WTC11 (cell line): ENCODE measurements around the gene AFAP1L1. TPM values are rescaled to one million over a fixed set of nuclear protein-coding genes. Genes with fewer than 3 reads are reported as not detected.

ENCODE experiments used
- ATAC-seq: fragments of 200-7000 bp; cut with Tn5 transposase; 2 replicates; pipeline ENCODE4 v1.10.0; 2021; ENCODE audit warnings: mild to moderate bottlenecking, moderate library complexity
- CTCF ChIA-PET: fragments of 300-600 bp; sonication (Branson Sonifier 250); formaldehyde crosslinking; loops from one replicate; lab custom pipeline; 2021; ENCODE audit warnings: antibody characterized with exemption; lab: Charles Lee
- POLR2A ChIA-PET: fragments of 350-600 bp; sonication (Branson Sonifier 250); formaldehyde crosslinking; loops from one replicate; lab custom pipeline; 2021; ENCODE audit warnings: antibody characterized with exemption; lab: Charles Lee
- DNase-seq: peaks from one replicate; pipeline ENCODE4 v3.0.0; 2021; ENCODE audit warnings: low spot score
- H3K27ac Mint-ChIP-seq: 2 replicates; pipeline ENCODE4 v1.8.0; 2021; ENCODE audit warnings: mixed read lengths
- H3K27me3 Mint-ChIP-seq: 2 replicates; pipeline ENCODE4 v1.8.0; 2021; ENCODE audit warnings: low read depth, mild to moderate bottlenecking, moderate library complexity, mixed read lengths
- H3K36me3 Mint-ChIP-seq: 2 replicates; pipeline ENCODE4 v1.8.0; 2021; ENCODE audit warnings: mixed read lengths
- H3K4me1 Mint-ChIP-seq: 2 replicates; pipeline ENCODE4 v1.8.0; 2022; ENCODE audit warnings: mixed read lengths
- H3K4me3 Mint-ChIP-seq: 2 replicates; pipeline ENCODE4 v1.8.0; 2021; ENCODE audit warnings: mild to moderate bottlenecking, moderate library complexity, mixed read lengths
- H3K9me3 Mint-ChIP-seq: 2 replicates; pipeline ENCODE4 v1.8.0; 2021; ENCODE audit warnings: mixed read lengths
- ATF2 ChIP-seq: sonication (generic); formaldehyde crosslinking; IDR thresholded peaks from 2 replicates; pipeline ENCODE4 v1.8.1; 2022; ENCODE audit warnings: low read depth, missing genetic modification reagents, borderline replicate concordance
- ATF6 ChIP-seq: sonication (generic); formaldehyde crosslinking; IDR thresholded peaks from 2 replicates; pipeline ENCODE4 v1.8.1; 2023; ENCODE audit warnings: mild to moderate bottlenecking, missing genetic modification reagents
- ETV6 ChIP-seq: sonication (generic); formaldehyde crosslinking; IDR thresholded peaks from 2 replicates; pipeline ENCODE4 v1.8.1; 2022; ENCODE audit warnings: mild to moderate bottlenecking, missing genetic modification reagents
- FOXK1 ChIP-seq: sonication (generic); formaldehyde crosslinking; IDR thresholded peaks from 2 replicates; pipeline ENCODE4 v1.8.0; 2022; ENCODE audit warnings: mild to moderate bottlenecking, moderate library complexity, missing genetic modification reagents
- GABPB1 ChIP-seq: sonication (generic); formaldehyde crosslinking; IDR thresholded peaks from 2 replicates; pipeline ENCODE4 v1.8.1; 2023; ENCODE audit warnings: mild to moderate bottlenecking, missing genetic modification reagents
- JUN ChIP-seq: sonication (generic); formaldehyde crosslinking; IDR thresholded peaks from 2 replicates; pipeline ENCODE4 v1.8.0; 2023; ENCODE audit warnings: mild to moderate bottlenecking, missing genetic modification reagents
- MLX ChIP-seq: sonication (generic); formaldehyde crosslinking; IDR thresholded peaks from 2 replicates; pipeline ENCODE4 v1.8.1; 2023; ENCODE audit warnings: mild to moderate bottlenecking, missing genetic modification reagents, moderate library complexity
- NR2C2 ChIP-seq: sonication (generic); formaldehyde crosslinking; IDR thresholded peaks from 2 replicates; pipeline ENCODE4 v1.8.0; 2022; ENCODE audit warnings: mild to moderate bottlenecking, missing genetic modification reagents
- PRRX2 ChIP-seq: fragments of 250-450 bp; sonication (Bioruptor Pico); IDR thresholded peaks from 2 replicates; pipeline ENCODE4 v1.8.0; 2021; ENCODE audit warnings: mild to moderate bottlenecking
- RELA ChIP-seq: sonication (generic); formaldehyde crosslinking; IDR thresholded peaks from 2 replicates; pipeline ENCODE4 v1.8.1; 2022; ENCODE audit warnings: missing genetic modification reagents, mild to moderate bottlenecking, borderline replicate concordance
- RORB ChIP-seq: fragments of 250-450 bp; sonication (Bioruptor Pico); IDR thresholded peaks from 2 replicates; pipeline ENCODE4 v1.9.0; 2021; ENCODE audit warnings: mild to moderate bottlenecking
- SMAD4 ChIP-seq: sonication (generic); formaldehyde crosslinking; IDR thresholded peaks from 2 replicates; pipeline ENCODE4 v1.8.0; 2022; ENCODE audit warnings: mild to moderate bottlenecking, missing genetic modification reagents
- TP53 ChIP-seq: sonication (generic); formaldehyde crosslinking; IDR thresholded peaks from 2 replicates; pipeline ENCODE4 v1.8.1; 2023; ENCODE audit warnings: mild to moderate bottlenecking, missing genetic modification reagents
- ZBTB21 ChIP-seq: sonication (generic); formaldehyde crosslinking; IDR thresholded peaks from 2 replicates; pipeline ENCODE4 v1.8.1; 2023; ENCODE audit warnings: mild to moderate bottlenecking, missing genetic modification reagents, borderline replicate concordance
- ZNF317 ChIP-seq: sonication (generic); formaldehyde crosslinking; IDR thresholded peaks from 2 replicates; pipeline ENCODE4 v1.8.1; 2023; ENCODE audit warnings: low read depth, mild to moderate bottlenecking, moderate library complexity, missing genetic modification reagents, borderline replicate concordance
- ZNF423 ChIP-seq: fragments of 250-450 bp; sonication (Bioruptor Pico); IDR thresholded peaks from 2 replicates; pipeline ENCODE4 v2.1.2; 2022; ENCODE audit warnings: mild to moderate bottlenecking, moderate library complexity
- ZNF671 ChIP-seq: fragments of 250-450 bp; sonication (Bioruptor Pico); IDR thresholded peaks from 2 replicates; pipeline ENCODE4 v1.8.0; 2021; ENCODE audit warnings: mild to moderate bottlenecking
- total RNA-seq: library from RNA; stranded (reverse); gene quantifications from 3 replicates; pipeline ENCODE4 v1.2.3, GENCODE V29; 2021
- TF ChIP-seq, protein P1 (sequence below): fragments of 250-450 bp; sonication (Bioruptor Pico); IDR thresholded peaks from 2 replicates; pipeline ENCODE4 v1.9.0; 2021; ENCODE audit warnings: mild to moderate bottlenecking

Gene AFAP1L1
- total RNA-seq, 1 experiment from 2014 or later = 8.4 TPM

DNA sequence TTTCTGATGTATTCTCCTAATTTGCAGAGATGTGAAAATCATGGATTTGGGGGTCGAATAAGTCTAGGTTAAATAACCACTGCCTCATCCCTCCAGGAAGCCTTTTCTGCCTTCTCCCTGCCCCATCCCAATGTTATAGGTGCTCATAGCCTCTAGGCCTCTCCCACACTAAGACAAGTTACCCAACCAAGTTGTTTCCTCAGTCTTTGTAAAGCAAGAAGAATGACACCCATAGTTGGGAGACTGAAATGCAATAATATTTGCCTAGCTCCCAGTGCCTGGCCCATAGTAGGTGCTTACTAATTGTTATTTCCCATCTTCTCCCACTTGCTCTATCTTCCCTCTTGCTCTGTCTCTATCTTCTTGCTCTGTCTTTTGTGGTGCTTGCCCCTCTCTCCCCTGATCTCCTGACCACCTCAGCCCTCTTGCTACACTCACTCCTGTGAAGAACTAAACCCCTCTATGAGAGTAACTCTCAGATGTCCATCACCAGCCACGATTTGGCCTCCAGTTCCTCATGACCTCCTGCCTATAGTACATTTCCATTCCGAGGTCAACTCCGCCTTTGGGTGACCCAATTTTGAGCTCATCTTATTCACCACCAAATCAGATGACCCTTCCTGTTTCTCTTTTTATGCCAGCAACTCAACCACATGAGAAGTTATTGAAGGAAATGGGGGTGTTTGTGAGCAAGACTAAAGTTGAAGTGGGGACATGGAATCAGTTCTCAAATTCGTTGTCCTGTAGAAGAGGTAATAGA, 7.0 kb downstream of the AFAP1L1 start:
- Mint-ChIP-seq H3K36me3 (no peaks in the 10 kb centered on the region; the same call in 1 of the 2 replicates), H3K27me3 (peaks cover 9% of the 10 kb centered on the region), H3K9me3 (peaks cover 3% of the 10 kb centered on the region; the same call in 1 of the 2 replicates), H3K4me3 (no peak overlapping the region), H3K4me1 (peaks cover 6% of the 10 kb centered on the region), H3K27ac (no peak overlapping the region)
- TF ChIP-seq TP53 (CRISPR knock-in tag) = no peak
- TF ChIP-seq ZNF423 = no peak
- TF ChIP-seq SMAD4 (CRISPR knock-in tag) = no peak
- no peak for TF ChIP-seq RELA (CRISPR knock-in tag)
- TF ChIP-seq ZNF317 (CRISPR knock-in tag) = no peak
- TF ChIP-seq GABPB1 (CRISPR knock-in tag) = no peak
- no peak for TF ChIP-seq ATF6 (CRISPR knock-in tag)
- POLR2A ChIA-PET = no interaction called here
- ATAC-seq (no peak), DNase-seq (no peak)
- CTCF ChIA-PET = interaction anchor here (1.0 to 3.0 kb wide), 3 partner anchors 13 to 36 kb away, joined by 3 to 9 read pairs (median 3); no protein-coding TSS in a partner anchor

GRCh38 chr5:149279661-149280060, 8.0 kb downstream of the AFAP1L1 start:
- TF ChIP-seq RORB (CRISPR knock-in tag) = no peak
- TF ChIP-seq, all 79 proteins: peak for 0
- Mint-ChIP-seq H3K4me3 (no peak overlapping the region), H3K4me1 (peaks cover 4% of the 10 kb centered on the region), H3K9me3 (peaks cover 3% of the 10 kb centered on the region; the same call in 1 of the 2 replicates), H3K27ac (no peak overlapping the region), H3K36me3 (no peaks in the 10 kb centered on the region; the same call in 1 of the 2 replicates), H3K27me3 (peaks cover 4% of the 10 kb centered on the region; the same call in 1 of the 2 replicates)
- ChIA-PET CTCF (interaction anchor here (0.6 to 3.0 kb wide), 5 partner anchors 8 to 147 kb away, joined by 3 to 9 read pairs (median 3); partner anchors contain the start of gene AFAP1L1), POLR2A (no interaction called here)
- ATAC-seq (no peak), DNase-seq (no peak)

DNA sequence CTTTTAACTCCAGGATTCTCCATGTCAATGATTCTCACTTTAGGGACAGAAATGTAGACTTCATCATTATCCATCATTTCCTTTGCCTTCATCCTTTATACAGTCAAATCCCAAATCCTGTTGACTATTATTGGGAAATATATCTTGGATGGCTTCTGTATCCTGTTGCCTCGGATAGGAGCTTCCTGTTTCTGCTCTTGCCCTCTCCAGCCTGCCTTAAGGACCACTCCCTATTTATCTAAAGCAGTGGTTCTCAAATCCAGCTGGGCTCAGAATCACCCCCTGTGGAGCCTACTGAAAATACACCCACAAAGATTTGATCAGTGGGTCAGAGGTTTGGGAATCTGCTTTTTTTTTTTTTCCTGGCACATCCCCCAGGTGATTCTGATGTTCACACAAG, 8.5 kb downstream of the AFAP1L1 start:
- CTCF ChIA-PET = interaction anchor here (0.6 to 3.0 kb wide), 4 partner anchors 8 to 147 kb away, joined by 3 to 9 read pairs (median 4); partner anchors contain the start of gene AFAP1L1
- Mint-ChIP-seq H3K4me1 (peaks cover 4% of the 10 kb centered on the region), H3K27ac (no peak overlapping the region), H3K36me3 (no peaks in the 10 kb centered on the region; the same call in 1 of the 2 replicates), H3K4me3 (no peak overlapping the region), H3K27me3 (peaks cover 4% of the 10 kb centered on the region; the same call in 1 of the 2 replicates), H3K9me3 (peaks cover 3% of the 10 kb centered on the region; the same call in 1 of the 2 replicates)
- DNase-seq (no peak), ATAC-seq (no peak)
- POLR2A ChIA-PET = no interaction called here
- TF ChIP-seq SMAD4 (CRISPR knock-in tag) (no peak), MLX (CRISPR knock-in tag) (no peak), ATF2 (CRISPR knock-in tag) (no peak), FOXK1 (CRISPR knock-in tag) (no peak), JUN (CRISPR knock-in tag) (no peak), ETV6 (CRISPR knock-in tag) (no peak), PRRX2 (CRISPR knock-in tag) (no peak), NR2C2 (CRISPR knock-in tag) (no peak), ZNF671 (CRISPR knock-in tag) (no peak), ZNF317 (CRISPR knock-in tag) (no peak), ZNF423 (no peak), ZBTB21 (CRISPR knock-in tag) (no peak), GABPB1 (CRISPR knock-in tag) (no peak)
- TF ChIP-seq, protein P1, sequence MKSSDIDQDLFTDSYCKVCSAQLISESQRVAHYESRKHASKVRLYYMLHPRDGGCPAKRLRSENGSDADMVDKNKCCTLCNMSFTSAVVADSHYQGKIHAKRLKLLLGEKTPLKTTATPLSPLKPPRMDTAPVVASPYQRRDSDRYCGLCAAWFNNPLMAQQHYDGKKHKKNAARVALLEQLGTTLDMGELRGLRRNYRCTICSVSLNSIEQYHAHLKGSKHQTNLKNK (CRISPR knock-in tag) = no peak
